Fibroblast of lung (primary cell): ENCODE measurements around the gene AK8. TPM values are rescaled to one million over a fixed set of nuclear protein-coding genes. Genes with fewer than 3 reads are reported as not detected.

Source experiments
- DNase-seq, 2 donors: peaks; one replicate each; pipeline versions ENCODE4 v3.0.0 to v3.0.0-alpha.2; 2010; ENCODE audit warnings: low read depth in 2 of 2
- H2AFZ ChIP-seq: 2 replicates; pipeline ENCODE4 v1.5.1; 2012; ENCODE audit warnings: low read length, control low read depth, inconsistent platforms
- H3K27ac ChIP-seq: 2 replicates; pipeline ENCODE4 v1.5.1; 2011; ENCODE audit warnings: low read length, control low read depth; ENCODE audit not compliant: insufficient read depth
- H3K27me3 ChIP-seq: 2 replicates; pipeline ENCODE4 v1.5.1; 2011; ENCODE audit warnings: mild to moderate bottlenecking, low read length; ENCODE audit not compliant: control insufficient read depth, insufficient read depth
- H3K36me3 ChIP-seq: 2 replicates; pipeline ENCODE4 v1.5.1; 2011; ENCODE audit warnings: low read length; ENCODE audit not compliant: control insufficient read depth, insufficient read depth
- H3K4me1 ChIP-seq: 2 replicates; pipeline ENCODE4 v1.5.1; 2011; ENCODE audit warnings: low read length; ENCODE audit not compliant: control insufficient read depth, insufficient read depth; ENCODE audit errors: extremely low read depth
- H3K4me2 ChIP-seq: 2 replicates; pipeline ENCODE4 v1.5.1; 2011; ENCODE audit warnings: low read length, control low read depth; ENCODE audit not compliant: insufficient read depth; ENCODE audit errors: extremely low read depth
- H3K4me3 ChIP-seq, 4 experiments: fragments of 200-600 bp in 1 of 4; sonication (generic) in 1 of 4; replicated peaks in 1 of 4; 2 replicates each; pipeline ENCODE4 v1.5.1; 2011 to 2016; ENCODE audit warnings: low read length in 4 of 4, low read depth in 3 of 4, mild to moderate bottlenecking in 3 of 4, control low read depth in 2 of 4, inconsistent platforms in 1 of 4, mixed read lengths in 1 of 4; ENCODE audit not compliant: insufficient read depth in 1 of 4; ENCODE audit errors: control extremely low read depth in 1 of 4
- H3K79me2 ChIP-seq: 2 replicates; pipeline ENCODE4 v1.5.1; 2012; ENCODE audit warnings: mild to moderate bottlenecking, low read length, inconsistent platforms; ENCODE audit not compliant: control insufficient read depth, insufficient read depth
- H3K9ac ChIP-seq: 2 replicates; pipeline ENCODE4 v1.5.1; 2011; ENCODE audit warnings: mild to moderate bottlenecking, low read length, control low read depth; ENCODE audit not compliant: insufficient read depth
- H3K9me3 ChIP-seq: 2 replicates; pipeline ENCODE4 v1.5.1; 2012; ENCODE audit warnings: low read depth, low read length; ENCODE audit not compliant: control insufficient read depth, insufficient read depth
- H4K20me1 ChIP-seq: 2 replicates; pipeline ENCODE4 v1.5.1; 2011; ENCODE audit warnings: low read length; ENCODE audit not compliant: control insufficient read depth, insufficient read depth; ENCODE audit errors: extremely low read depth
- EZH2 ChIP-seq: IDR thresholded peaks from 2 replicates; pipeline ENCODE4 v1.5.1; 2012; ENCODE audit warnings: low read length, control low read depth, mild to moderate bottlenecking; ENCODE audit errors: missing control alignments
- polyA plus RNA-seq, 2 donors: library from polyadenylated mRNA; depleted of rRNA in 1 of 2; stranded (reverse) in 1 of 2; unstranded in 1 of 2; fragments of >200 nt; gene quantifications; 2 replicates each; pipeline ENCODE4 v1.2.1, GENCODE V29; 2011 to 2012; ENCODE audit warnings: missing spikeins in 1 of 2
- total RNA-seq: library from RNA; depleted of rRNA; stranded (reverse); fragments of >200 nt; gene quantifications from 2 replicates; pipeline ENCODE4 v1.2.1, GENCODE V29; 2014
- TF ChIP-seq, protein P1 (sequence below), 2 donors: IDR thresholded peaks in 1 of 2; conservative IDR thresholded peaks in 1 of 2; 1 replicate in 1 of 2; 2 replicates in 1 of 2; pipeline ENCODE4 v1.5.1; 2011 to 2012; ENCODE audit warnings: low read length in 2 of 2, control low read depth in 1 of 2, inconsistent platforms in 1 of 2, low read depth in 1 of 2, mild to moderate bottlenecking in 1 of 2

AK8 gene
- total and polyA plus RNA-seq, 2 donors (not counting 1 experiment from before 2014, with no cell fraction given) = 0.17 to 0.50 TPM

DNA sequence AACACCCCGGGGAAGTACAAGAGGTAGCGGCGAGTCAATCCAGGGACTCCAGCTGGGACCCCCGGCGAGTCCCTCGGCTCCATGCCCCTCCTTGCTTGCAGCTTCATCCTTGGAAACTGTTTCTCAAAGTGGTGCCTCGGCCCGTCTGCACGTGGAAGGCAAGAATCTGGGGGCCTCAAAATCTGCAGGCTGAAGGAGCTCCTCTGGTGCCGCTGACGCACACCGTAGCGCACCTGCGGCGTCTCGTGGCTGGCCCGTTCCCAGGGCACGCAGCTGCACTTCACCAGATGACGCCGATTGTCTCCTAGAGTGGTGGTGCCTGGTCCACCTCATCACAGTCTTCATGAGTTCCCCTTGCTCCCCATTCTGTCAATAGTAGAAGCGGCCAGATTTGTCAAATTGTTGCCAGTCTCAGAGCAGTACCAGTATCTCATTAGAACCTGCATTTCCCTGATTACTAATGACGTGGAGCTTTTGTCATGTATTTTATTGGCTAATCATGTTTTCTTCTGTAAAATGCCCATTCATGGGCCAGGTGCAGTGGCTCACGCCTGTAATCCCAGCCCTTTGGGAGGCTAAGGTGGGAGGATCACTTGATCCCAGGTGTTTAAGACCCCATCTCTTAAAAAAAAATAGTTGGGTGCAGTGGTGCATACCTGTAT lies 169.2 kb downstream of the AK8 start:
- no peak overlapping the region for H3K9ac ChIP-seq
- no peak overlapping the region for H3K4me2 ChIP-seq
- no peaks in the 10 kb centered on the region for H3K79me2 ChIP-seq
- no peaks in the 10 kb centered on the region for H4K20me1 ChIP-seq
- no peaks in the 10 kb centered on the region for H3K36me3 ChIP-seq
- no peaks in the 10 kb centered on the region for H3K27me3 ChIP-seq
- no peaks in the 10 kb centered on the region for H3K9me3 ChIP-seq
- DNase-seq = no peak
- no peak overlapping the region for H3K4me3 ChIP-seq
- no peak overlapping the region for H3K27ac ChIP-seq
- no peak for TF ChIP-seq EZH2
- TF ChIP-seq, protein P1, sequence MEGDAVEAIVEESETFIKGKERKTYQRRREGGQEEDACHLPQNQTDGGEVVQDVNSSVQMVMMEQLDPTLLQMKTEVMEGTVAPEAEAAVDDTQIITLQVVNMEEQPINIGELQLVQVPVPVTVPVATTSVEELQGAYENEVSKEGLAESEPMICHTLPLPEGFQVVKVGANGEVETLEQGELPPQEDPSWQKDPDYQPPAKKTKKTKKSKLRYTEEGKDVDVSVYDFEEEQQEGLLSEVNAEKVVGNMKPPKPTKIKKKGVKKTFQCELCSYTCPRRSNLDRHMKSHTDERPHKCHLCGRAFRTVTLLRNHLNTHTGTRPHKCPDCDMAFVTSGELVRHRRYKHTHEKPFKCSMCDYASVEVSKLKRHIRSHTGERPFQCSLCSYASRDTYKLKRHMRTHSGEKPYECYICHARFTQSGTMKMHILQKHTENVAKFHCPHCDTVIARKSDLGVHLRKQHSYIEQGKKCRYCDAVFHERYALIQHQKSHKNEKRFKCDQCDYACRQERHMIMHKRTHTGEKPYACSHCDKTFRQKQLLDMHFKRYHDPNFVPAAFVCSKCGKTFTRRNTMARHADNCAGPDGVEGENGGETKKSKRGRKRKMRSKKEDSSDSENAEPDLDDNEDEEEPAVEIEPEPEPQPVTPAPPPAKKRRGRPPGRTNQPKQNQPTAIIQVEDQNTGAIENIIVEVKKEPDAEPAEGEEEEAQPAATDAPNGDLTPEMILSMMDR (conservative IDR thresholded peaks at IDR 0.05 in 1 of 2, IDR thresholded peaks at IDR 0.05 in 1 of 2; ENCODE audit: low read depth in 1 of 2, low read length in 2 of 2) = no peak
- H3K4me1 ChIP-seq = no peaks in the 10 kb centered on the region
- no peak overlapping the region for H2AFZ ChIP-seq

DNA sequence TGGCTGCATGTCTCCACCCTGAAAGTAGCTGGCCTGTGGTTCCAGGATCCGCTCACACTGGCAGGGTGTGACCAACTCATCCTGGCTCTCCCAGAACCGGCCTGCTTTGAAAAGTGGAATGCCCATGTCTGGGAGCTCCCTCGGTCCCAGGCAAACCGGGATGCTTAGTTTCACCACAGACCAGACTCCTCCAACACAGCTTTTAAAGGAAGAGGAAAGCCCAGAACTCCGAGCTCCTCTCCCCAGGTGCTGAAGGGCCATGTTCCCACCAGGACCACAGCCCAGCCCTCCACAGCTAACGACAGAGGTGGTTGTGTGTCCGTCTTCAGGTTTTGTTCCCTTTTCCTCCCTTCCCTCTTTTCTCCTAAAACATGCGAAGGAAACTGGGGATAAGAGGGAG lies 169.8 kb downstream of the AK8 start:
- no peaks in the 10 kb centered on the region for H3K27me3 ChIP-seq
- no peaks in the 10 kb centered on the region for H3K9me3 ChIP-seq
- no peaks in the 10 kb centered on the region for H4K20me1 ChIP-seq
- DNase-seq = no peak
- no peak overlapping the region for H3K9ac ChIP-seq
- no peak overlapping the region for H2AFZ ChIP-seq
- H3K4me2 ChIP-seq = no peak overlapping the region
- no peak overlapping the region for H3K27ac ChIP-seq
- no peak for TF ChIP-seq EZH2
- TF ChIP-seq, protein P1 (conservative IDR thresholded peaks at IDR 0.05 in 1 of 2, IDR thresholded peaks at IDR 0.05 in 1 of 2; ENCODE audit: low read depth in 1 of 2, low read length in 2 of 2) = no peak
- no peaks in the 10 kb centered on the region for H3K36me3 ChIP-seq
- no peak overlapping the region for H3K4me3 ChIP-seq
- H3K79me2 ChIP-seq = no peaks in the 10 kb centered on the region
- H3K4me1 ChIP-seq = no peaks in the 10 kb centered on the region

DNA sequence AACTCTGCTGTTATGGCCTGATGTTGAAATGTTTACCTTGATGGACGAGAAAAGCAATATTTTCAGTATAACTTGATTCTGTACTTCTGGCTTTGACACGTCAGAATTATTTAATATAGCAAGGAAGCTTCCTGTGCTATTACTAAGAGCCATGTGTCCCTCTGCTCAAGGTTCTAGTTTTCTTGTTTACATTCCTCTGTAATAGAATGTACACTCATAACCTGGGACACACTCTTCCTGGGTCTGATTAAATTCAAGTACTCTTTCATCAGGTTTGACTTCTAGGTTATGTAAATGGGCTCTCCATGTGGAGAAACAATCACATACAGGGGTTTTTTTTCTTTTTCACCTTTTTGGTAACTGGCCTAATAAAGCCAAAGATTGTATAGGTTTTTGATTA lies 174.7 kb downstream of the AK8 start:
- TF ChIP-seq, protein P1 (conservative IDR thresholded peaks at IDR 0.05 in 1 of 2, IDR thresholded peaks at IDR 0.05 in 1 of 2; ENCODE audit: low read depth in 1 of 2, low read length in 2 of 2) = no peak
- TF ChIP-seq EZH2 = no peak
- H3K27me3 ChIP-seq = no peaks in the 10 kb centered on the region
- no peak overlapping the region for H3K4me2 ChIP-seq
- no peak overlapping the region for H3K27ac ChIP-seq
- no peaks in the 10 kb centered on the region for H3K4me1 ChIP-seq
- no peak overlapping the region for H3K4me3 ChIP-seq
- H3K9me3 ChIP-seq = no peaks in the 10 kb centered on the region
- H3K9ac ChIP-seq = no peak overlapping the region
- peak in 1 of 2 donors; percentile 10 for DNase-seq
- no peaks in the 10 kb centered on the region for H3K36me3 ChIP-seq
- H3K79me2 ChIP-seq = no peaks in the 10 kb centered on the region
- H2AFZ ChIP-seq = no peak overlapping the region
- H4K20me1 ChIP-seq = no peaks in the 10 kb centered on the region
